ENCODE data around the gene LRRC28.
"Not testable (repeated sequence)": the region's sequence is repeated elsewhere in the genome, so short reads cannot be mapped to it uniquely, and the experiment has no call there.

The LRRC28 gene

DNA sequence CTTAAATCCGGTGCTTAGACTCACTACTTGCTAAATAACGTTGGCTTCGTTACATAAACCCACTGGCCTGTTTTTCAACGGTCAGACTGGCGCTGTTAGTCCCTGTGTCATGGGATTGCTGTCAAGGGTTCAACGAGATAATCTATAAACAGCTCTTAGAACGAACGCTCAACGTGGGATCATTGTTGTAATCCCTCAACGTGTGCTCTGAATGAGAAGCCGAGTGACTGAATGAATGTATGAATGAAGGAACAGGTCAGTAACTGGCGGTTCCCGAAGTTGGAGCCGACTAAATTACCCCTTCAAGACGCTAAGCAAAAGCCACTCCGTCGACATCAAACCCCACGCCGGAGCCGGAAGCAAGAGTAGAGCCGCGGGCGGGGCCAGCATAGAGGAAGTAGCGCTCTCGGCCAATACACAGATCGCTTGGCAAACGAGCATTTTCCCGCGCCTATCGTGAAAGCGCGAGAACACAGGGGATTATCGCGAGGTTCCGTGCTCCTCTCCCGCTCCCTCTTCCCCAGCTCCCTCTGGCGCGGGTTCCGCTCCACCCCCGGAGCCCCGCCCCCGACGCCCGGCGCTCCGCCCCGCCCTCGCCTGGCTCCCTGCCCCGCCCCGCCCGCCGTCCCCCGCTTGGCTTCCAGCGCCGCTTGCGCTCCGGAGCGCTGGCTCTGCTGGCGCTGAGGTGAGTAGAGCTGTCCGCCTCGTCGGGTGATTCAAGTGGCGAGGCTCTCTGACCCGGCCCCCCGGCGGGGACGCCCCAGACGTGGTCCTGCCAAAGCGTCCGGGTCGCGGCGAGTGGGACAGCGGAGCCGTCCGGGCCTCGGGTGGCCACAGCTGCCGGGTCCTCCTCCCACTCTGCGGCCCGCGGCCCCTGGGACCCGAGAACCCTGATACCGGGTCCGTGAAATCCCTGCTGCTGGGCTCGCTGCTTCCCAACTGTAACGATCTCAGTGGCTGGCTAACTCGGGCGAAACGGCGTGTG is at the start of gene LRRC28:
Gene LRRC28 (plus strand): TSS at position 625 of the 985 bp plus-strand sequence. CDS start 4,477 bp downstream, outside the sequence.
- DNase-seq, result peak; percentile 97

DNA sequence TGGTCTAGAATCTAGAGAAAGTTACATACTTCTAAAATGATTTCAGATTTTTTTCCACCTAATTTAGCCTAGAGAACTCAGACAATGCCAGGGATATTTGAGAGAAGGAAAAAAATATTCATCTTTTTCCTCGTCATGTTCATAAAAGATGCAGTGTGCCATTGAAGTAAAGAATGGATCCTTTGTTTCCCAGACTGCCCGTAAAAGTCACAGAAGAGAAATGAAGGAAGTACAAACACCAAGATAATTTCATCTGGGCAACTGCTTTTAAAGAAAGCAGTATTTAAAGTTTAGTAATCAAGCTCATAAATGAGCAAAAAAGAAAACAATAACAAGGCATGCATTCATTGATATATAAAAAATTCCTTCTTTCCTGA is 49.1 kb upstream of the LRRC28 start:
- no peak for DNase-seq

DNA sequence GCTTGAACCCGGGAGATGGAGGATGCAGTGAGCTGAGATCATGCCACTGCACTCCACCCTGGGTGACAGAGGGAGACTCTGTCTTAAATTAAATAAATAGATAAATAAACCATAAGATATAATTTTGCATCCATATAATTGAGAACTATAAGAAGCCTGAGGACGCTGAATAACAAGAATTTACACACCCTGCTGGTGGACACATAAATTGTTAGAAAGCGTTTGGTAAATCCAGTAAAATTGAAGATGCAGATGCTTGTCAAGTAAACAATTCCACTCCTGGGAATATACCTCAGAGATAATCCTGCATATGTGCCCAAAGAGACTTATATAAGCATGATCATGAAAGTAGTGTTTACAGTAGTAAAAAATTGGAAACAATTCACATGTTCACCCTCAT is 43.6 kb upstream of the LRRC28 start:
- DNase-seq, result no peak

DNA sequence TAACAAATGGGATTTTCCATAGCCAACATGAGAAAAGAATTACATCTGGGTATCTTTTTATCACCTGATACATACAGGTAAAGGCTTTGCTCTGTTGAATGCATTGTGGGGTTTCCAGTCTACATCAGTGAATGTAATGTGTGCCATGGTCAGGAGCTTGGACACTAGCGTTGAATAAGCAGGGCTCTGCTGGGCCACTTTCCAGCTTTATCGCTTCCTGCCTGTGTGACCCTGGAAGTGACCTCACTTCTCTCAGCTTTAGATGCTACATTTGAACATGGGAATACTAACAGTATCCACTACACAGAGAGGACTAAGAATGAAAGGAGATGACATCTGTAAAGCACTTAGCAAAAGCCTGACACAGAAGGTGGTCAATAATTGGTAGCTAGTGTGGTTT is 42.0 kb upstream of the LRRC28 start:
- no peak for DNase-seq

DNA sequence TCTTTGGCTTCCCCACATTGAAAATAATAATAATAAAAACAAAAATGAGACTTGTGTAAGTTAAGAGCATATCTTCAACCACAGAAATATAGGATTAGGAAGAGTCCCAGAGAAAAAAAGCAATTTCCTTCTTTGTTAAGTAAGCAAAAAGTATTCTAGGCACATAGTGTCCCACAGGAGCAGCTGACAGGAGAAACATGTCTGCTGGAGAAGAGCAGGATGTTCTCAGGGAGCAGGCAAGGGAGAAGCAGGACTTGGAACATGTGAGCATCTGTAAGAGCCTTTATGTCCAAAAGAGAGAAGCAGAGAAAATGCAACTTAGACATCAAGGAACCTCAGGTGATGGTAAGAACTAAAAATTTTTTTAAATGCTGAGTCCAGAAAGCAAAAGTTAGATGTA is 40.9 kb upstream of the LRRC28 start:
- no peak for DNase-seq

DNA sequence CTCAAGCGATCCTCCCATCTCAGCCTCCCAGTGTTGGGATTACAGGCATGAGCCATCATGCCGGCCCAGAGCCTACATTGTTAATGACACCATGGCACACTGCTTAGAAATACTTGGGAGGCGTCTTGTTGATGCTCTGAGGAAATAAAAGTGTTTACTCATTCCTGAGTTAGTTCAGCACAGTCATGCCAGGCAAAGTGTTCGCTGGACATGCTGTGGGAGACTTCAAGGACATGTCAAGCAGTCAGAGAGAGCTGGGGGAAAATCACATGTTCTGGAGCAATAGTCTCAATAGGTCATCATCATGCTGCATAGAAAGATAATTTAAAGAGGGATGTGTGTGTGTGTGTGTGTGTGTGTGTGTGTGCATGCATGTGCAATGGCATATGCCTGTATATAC is 39.4 kb upstream of the LRRC28 start:
- DNase-seq, result no peak

DNA sequence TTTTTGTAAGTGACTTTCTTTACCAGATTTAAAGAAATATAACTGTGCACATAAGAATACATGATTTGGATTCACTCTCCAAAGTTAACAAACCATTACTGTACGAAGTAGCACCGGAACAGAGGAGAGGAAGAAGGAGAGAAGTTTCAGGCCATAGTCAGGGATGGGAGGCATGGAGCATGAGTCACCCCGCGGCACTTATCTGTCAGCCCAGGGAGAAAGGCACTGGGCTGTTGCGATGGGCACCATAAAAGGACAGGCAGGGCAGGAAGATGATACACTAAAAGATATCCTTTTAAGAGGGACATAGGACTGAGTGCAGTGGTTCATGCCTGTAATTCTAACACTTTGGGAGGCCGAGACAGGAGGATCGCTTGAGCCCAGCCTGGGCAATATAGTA is 38.9 kb upstream of the LRRC28 start:
- no peak for DNase-seq

DNA sequence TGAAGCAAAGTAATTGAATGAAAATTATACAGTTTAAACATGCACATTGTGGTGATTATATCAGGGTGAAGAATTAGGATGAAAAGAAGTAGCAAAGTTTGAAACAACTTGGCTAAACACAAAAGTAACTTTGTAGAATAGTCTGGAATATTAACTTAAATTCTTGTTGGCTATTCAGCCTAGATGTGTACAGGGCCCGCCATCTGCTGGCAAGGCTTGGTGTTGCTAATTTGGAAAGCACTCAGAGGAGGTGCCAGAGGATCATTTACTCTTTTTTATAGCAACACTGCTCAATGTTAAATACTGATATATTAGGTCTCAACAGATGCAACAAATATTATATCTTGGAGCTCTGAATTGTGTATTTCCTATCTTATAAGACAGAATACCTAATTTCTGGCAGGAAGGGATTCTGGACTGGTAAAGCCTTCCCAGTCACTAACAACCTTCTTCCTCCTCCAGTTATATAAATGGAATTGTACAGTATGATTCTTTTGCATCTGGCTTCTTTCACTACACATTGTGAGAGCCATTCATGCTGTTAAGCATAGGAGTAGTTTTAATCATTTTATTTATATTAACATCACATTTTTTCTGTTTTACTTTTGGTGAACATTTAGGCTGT is 38.0 kb upstream of the LRRC28 start:
- peak; percentile 35 for DNase-seq

DNA sequence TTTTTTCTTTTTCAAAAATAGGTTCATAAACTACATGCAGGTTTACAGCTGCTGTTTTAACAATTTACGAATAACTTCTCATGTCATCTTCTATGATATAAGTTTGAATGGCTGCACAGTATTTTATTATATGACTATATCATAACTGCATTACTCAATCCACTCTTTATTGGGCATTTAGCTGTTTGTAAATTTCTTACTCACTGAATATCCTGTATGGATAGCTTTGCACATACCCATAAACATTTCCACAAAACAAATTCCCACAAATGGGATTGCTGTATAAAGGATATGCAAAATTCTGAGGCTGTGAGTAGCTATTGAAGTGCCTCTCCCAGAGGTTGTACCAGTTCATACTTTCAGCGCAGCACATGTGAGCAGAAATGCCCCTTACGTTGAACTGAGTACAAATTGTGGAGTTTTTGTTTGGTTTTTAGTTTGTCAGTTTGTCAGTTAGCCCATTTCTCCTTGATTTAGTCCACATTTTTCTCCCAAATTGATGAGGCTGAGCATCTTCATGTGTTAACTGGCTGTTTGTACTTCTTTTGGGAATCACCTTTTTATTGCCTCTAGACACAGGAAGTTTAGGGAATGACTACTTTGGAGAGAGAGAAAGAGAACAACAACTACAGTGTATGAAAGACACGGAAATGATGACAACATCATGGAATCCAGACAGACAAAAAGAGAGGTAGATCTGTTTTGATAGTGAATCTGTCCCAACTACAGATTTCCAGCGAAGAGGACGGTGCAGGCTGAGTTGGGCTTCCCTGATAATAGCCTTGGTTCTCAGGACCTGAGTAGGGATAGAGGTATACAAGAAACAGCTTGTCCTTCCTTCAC is 26.7 kb upstream of the LRRC28 start:
- no peak for DNase-seq

DNA sequence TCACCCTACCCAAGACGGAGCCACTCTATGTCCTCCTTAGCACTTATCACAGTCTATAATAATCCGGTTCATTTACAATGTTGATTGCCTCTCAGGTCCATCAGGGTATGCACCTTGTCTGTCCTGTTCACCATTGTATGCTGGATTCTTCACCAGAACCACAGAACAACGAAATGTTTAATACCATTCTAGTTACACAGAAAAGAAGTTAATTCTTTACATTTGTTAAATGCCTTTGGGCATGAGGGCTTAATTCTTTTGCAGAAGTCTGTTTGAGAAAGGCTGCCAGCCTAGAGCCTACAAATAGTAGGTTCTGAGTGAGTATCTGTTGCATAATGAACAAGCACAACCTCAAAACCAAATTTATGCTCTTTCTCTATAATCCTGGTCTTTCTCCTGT is 24.5 kb upstream of the LRRC28 start:
- no peak for DNase-seq

DNA sequence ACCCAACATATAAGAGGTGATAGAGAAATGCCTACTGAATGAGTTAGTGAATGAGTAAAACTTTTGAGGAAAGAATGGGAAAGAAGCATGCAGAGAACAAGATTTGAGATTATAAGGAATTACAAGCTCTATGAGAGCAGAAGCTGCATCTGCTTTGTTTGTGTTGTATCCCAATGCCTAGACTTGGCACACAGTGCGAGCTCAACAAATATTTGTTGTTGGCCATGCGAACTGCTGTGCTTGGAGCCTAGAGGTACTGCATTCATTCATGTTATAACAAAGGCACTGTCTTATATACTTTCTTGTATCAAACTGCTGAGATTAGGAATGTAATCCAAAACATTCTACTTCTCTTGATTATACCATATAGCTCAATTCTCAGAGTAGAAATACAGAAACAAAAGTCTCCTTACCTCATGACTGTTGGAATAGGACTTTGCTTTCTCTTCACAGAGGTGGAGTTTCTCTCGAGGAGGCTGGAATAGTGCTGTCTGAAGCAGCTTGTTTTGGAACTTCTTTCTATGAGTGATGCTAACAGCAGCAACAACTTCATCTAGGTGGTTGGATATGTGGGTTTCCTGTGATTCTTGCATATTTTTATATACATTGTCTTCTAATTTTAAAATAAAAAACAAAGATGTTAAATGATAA is 23.0 kb upstream of the LRRC28 start:
- DNase-seq, result no peak

DNA sequence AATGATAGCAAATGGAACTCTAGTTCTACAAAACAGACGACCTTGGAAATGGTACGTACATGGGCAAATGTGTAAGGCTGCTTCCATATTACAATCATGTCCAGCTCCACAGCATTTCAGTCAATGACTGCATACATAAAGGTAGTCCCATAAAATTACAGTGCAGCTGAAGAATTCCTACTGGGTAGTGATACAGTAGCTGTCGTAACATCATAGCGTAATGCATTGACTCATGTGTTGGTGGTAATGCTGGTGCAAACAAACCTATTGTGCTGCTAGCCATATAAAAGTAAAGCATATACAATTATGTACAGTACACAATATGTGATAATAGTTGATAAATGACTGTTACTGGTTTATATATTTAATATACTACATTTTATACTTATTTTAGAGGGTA is 20.4 kb upstream of the LRRC28 start:
- no peak for DNase-seq

DNA sequence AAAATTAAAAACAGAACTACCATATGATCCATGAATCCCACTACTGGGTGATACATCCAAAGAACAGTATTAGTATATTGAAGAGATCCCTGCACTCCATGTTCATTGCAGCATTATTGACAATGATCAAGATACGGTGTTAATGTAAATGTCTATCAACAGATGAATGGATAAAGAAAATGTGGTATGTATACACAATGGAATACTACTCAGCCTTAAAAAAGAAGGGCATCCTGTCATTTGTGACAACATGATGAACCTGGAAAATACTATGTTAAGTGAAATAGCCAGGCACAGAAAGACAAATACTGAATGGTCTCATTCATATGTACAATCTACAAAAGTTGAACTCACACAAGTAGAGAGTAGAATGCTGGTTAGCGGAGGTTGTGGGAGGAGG is 18.5 kb upstream of the LRRC28 start:
- no peak for DNase-seq

DNA sequence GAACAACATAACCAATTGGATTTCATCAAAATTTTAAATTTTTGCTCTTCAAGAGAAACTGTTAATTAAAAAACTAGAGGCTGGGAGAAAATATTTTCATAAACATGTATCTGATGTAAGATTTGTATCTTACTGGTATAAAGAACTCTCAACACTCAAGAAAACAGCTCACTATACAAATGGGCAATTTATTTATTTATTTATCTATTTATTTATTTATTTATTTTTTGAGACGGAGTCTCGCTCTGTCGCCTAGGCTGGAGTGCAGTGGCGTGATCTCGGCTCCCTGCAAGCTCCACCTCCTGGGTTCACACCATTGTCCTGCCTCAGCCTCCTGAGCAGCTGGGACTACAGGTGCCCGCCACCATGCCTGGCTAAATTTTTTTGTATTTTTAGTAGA is 17.1 kb upstream of the LRRC28 start:
- DNase-seq, result not testable (repeated sequence)

DNA sequence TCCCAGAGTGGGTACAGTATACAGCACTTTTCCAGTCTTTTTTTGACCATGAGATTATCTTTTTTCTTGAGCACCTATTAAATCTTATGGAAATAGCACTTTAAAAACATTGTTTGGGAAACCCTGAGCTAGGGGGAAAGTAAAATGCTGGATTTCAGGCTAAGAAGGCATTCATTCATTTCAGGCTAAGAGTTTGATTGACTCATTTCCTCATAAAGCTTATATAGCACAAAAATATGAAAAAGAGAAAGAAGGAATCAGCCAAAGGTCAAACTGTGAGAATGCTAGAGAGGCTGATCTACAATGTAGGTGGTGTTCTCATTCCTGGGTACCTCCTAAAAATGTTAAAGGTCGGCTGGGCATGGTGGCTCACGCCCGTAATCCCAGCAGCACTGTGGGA is 12.4 kb upstream of the LRRC28 start:
- DNase-seq, result no peak

DNA sequence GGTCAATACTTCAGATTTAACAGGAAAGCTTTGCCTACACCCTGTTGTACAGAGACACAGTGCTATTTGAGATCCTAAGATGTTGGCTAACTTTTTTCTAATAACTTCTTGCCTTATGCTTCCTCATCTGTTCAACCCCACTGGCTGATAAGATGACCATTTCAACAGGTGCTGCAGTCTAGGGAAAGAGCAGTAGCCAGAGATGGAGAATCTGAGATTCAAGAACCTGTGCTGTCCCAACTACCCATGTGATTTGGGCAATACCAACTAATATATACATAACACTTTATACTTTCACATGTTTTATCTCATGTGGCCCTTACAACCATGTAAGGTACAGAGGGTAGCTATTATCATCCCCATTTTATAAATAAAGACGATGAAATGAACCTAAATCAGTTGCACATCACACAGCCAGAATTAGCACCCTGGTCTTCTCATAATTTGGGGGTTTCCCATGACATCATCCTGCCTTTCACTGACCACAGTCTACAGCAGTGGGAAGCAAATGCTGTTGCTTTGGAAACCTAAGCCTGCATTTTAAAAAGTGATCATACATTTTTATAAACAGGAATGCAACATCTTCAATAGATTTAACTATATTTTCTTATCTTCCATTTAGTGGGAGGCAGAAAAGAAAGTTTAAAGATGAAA is 11.6 kb upstream of the LRRC28 start:
- no peak for DNase-seq

DNA sequence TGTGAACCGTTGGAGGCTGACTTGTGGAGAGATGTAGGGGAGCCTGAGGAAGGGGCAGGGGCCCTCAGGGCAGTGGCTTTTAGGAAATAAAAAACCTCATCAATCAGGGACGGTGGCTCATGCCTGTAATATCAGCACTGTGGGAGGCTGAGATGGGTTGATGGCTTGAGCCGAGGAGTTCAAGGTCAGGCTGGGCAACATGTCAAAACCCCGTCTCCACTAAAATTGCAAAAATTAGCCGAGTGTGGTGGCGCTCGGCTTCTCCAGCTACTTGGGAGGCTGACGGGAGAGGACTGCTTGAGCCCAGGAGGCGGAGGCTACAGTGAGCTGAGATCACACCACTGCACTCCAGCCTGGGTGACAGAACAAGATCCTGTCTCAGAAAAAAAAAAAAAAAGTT is 9.5 kb upstream of the LRRC28 start:
- no peak for DNase-seq

DNA sequence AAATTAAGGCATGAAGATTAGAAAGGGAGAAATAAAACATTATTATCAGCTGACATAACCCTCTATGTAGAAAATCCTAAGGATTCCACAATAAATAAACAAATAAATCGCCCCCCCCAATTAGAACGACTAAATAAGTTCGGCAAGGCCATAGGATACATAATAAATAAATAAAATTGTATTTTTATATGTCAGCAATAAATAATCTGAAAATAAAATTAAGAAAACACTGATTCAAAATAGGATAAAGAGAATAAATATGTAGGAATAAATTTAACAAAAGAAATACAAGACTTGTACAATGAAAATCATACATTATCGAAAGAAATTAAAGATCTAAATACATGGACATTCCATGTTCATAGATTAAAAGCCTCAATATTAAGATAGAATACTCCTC is 7.0 kb upstream of the LRRC28 start:
- DNase-seq, result no peak

DNA sequence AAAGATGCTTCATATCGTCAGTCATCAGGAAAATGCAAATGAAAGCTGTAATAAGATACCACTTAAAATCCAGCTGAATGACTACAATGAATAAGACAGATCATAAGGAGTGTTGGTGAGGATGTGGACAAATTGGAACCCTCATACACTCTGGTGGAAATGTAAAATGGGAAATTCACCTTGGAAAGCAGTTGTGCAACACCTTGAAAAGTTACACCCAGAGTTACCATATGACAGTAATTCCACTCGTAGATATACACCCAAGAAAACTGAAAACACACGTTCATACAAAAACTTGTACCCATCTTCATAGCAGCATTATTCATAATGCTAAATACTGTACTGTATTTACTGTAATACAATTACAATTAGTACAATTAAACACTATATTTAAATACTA is 4.2 kb upstream of the LRRC28 start:
- no peak for DNase-seq

DNA sequence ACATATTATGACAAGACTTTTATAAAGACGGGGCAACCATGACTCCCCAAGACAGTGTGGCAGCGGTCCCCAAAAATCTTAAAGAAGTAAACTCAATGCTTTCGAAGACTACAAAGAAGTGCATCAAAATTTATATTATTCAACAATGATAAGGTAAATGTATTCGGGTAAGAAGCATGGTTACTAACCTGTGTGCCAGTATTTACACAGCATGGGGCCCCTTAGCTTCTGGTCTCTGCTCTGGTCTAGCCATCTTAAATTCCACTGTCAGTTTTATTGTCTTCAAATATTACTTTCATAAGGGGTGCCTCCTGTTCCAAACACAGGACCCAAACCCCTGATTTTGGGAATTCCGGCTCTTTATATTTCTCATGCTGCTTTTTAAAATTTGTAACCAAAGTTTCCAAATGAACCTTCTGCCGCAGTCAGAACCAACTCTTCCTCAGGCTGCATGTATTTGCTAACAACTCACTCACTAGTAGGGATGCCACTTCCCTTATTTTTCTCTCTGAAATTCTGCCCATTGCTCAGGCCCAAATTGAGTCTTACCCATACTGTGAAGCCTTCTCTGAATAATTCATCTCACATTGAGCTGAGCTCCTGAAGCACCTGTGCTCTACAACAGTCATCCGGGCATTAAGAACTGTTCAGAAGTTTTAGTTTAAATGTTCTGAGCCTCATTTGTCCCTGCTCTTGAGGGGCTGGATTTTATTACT is 3.1 kb upstream of the LRRC28 start:
- DNase-seq, result no peak

DNA sequence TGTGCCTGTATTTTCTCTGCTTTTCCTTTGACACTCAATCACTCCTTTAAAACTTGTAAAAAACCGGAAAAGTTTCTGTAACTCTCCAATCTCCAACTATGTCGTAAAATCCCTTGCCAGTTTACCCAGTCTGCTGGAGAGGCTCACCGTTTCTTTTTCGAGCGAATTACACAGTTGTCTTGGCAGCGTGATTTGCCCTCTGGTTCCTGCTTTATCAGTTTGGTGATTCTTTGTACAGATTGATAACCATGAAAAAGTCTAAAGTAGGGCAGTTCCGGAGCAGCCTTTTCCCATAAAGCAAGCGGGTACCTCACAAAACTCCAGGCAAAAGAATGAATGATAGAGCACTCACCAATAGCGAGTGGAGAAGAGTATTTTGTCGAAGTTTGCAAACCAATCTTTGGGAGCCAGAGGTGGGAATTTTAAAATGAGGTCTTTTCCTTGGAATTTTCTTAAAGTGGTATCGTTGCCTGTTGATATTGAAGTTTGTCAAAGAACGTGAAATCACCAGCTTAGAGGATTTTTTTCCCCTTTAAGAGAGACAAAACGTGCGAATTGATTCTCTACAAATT is 1.9 kb upstream of the LRRC28 start, which contains the start of gene TTC23:
Gene TTC23 (minus strand): TSS at position 312 of the 572 bp plus-strand sequence. CDS start 20,869 bp downstream, outside the sequence.
- no peak for DNase-seq
